Prostate gland (tissue), 2 donors: Measurements from ENCODE around the gene PSD4. TPM values are rescaled to one million over a fixed set of nuclear protein-coding genes. Genes with fewer than 3 reads are reported as not detected.

Source experiments
- DNase-seq: peaks from one replicate; pipeline ENCODE4 v3.0.0-alpha.2; 2019; ENCODE audit warnings: low spot score
- H3K27ac ChIP-seq, 2 donors: fragments of 200-600 bp; sonication (generic); 2 replicates each; pipeline ENCODE4 v1.5.1; 2017 to 2019
- H3K27me3 ChIP-seq: fragments of 200-600 bp; sonication (generic); replicated peaks from 2 replicates; pipeline ENCODE4 v1.5.1; 2019; ENCODE audit not compliant: insufficient read depth
- H3K36me3 ChIP-seq, 2 donors: fragments of 200-600 bp; sonication (generic); 1 replicate in 1 of 2; 2 replicates in 1 of 2; pipeline versions ENCODE4 v1.5.1 to v1.8.1; 2017 to 2019
- H3K4me1 ChIP-seq: fragments of 200-600 bp; sonication (generic); replicated peaks from 2 replicates; pipeline ENCODE4 v1.5.1; 2019
- H3K4me3 ChIP-seq, 2 donors: fragments of 200-600 bp; sonication (generic); 2 replicates each; pipeline ENCODE4 v1.5.1; 2017 to 2019
- H3K9me3 ChIP-seq: fragments of 200-600 bp; sonication (generic); 2 replicates; pipeline ENCODE4 v1.5.1; 2017
- CTCF ChIP-seq, 4 experiments: fragments of 200-600 bp in 2 of 4; fragments of 450-650 bp in 2 of 4; sonication (generic) in 2 of 4; IDR thresholded peaks; 1 replicate in 3 of 4; 2 replicates in 1 of 4; pipeline ENCODE4 v1.5.1; 2016 to 2019; ENCODE audit warnings: antibody characterized with exemption in 4 of 4, mild to moderate bottlenecking in 2 of 4, moderate library complexity in 2 of 4
- POLR2A ChIP-seq: fragments of 450-650 bp; IDR thresholded peaks from one replicate; pipeline ENCODE4 v1.6.1; 2016; ENCODE audit warnings: antibody characterized with exemption, mild to moderate bottlenecking
- POLR2AphosphoS5 ChIP-seq: sonication (generic); formaldehyde crosslinking; IDR thresholded peaks from one replicate; pipeline ENCODE4 v1.6.1; 2017; ENCODE audit warnings: antibody characterized with exemption
- WGBS: methylation state at CpG from one replicate; pipeline ENCODE4 v1.1.5; 2018; 5-methylcytosine and 5-hydroxymethylcytosine counted together
- intact Hi-C: fragments of 100-400 bp; cut with DNase I; formaldehyde crosslinking; loops from one replicate; pipeline ENCODE4 v1.14.2; 2022
- total RNA-seq, 2 donors: library from RNA; depleted of rRNA; stranded (reverse); fragments of >200 nt; gene quantifications; one replicate each; pipeline ENCODE4 v1.1.0, GENCODE V29; 2016

PSD4 gene
- total RNA-seq, 2 donors from 2014 or later: 139 to 221 TPM

- Histone ChIP-seq H3K4me3 (no peak overlapping the region), H3K27me3 (no peaks in the 10 kb centered on the region), H3K9me3 (no peaks in the 10 kb centered on the region), H3K4me1 (no peaks in the 10 kb centered on the region), H3K36me3 (no peaks in the 10 kb centered on the region), H3K27ac (no peak overlapping the region)
- TF ChIP-seq CTCF (IDR thresholded peaks at IDR 0.05) (no peak), POLR2A (no peak), POLR2AphosphoS5 (no peak)
- 94% methylated on average over 16 of the region's 16 CpGs for WGBS
- no peak for DNase-seq
- intact Hi-C loops: no loop called here
These were observed 840 bp upstream of the PSD4 start for GRCh38 chr2:113172721-113173541.

- Histone ChIP-seq H3K9me3 (no peaks in the 10 kb centered on the region), H3K27me3 (no peaks in the 10 kb centered on the region), H3K27ac (no peak overlapping the region), H3K4me1 (no peaks in the 10 kb centered on the region), H3K36me3 (no peaks in the 10 kb centered on the region), H3K4me3 (no peak overlapping the region)
- whole genome bisulfite sequencing: 70% methylated on average over 3 of the region's 3 CpGs
- TF ChIP-seq CTCF (IDR thresholded peaks at IDR 0.05) (no peak), POLR2AphosphoS5 (no peak), POLR2A (no peak)
- intact Hi-C loops: no loop called here
- DNase-seq: no peak
These were observed 592 bp downstream of the PSD4 start for GRCh38 chr2:113174376-113174750.

- no peaks in the 10 kb centered on the region for H3K9me3 ChIP-seq
- DNase-seq: no peak
- no peak overlapping the region for H3K4me3 ChIP-seq
- TF ChIP-seq POLR2A: no peak
- TF ChIP-seq POLR2AphosphoS5: no peak
- no peak for TF ChIP-seq CTCF (IDR thresholded peaks at IDR 0.05)
- intact Hi-C loops: no loop called here
- WGBS: 76% methylated on average over 8 of the region's 8 CpGs
- H3K27ac ChIP-seq: no peak overlapping the region
- no peaks in the 10 kb centered on the region for H3K36me3 ChIP-seq
- no peaks in the 10 kb centered on the region for H3K27me3 ChIP-seq
- H3K4me1 ChIP-seq: no peaks in the 10 kb centered on the region
These were observed 1.4 kb downstream of the PSD4 start for GRCh38 chr2:113175042-113175628.

- WGBS: 71% methylated on average over 11 of the region's 11 CpGs
- no peak overlapping the region for H3K27ac ChIP-seq
- H3K4me1 ChIP-seq: no peaks in the 10 kb centered on the region
- TF ChIP-seq POLR2AphosphoS5: no peak
- no peak for TF ChIP-seq CTCF (IDR thresholded peaks at IDR 0.05)
- TF ChIP-seq POLR2A: no peak
- no peak for DNase-seq
- H3K36me3 ChIP-seq: no peaks in the 10 kb centered on the region
- intact Hi-C loops: no loop called here
- no peaks in the 10 kb centered on the region for H3K27me3 ChIP-seq
- no peak overlapping the region for H3K4me3 ChIP-seq
- H3K9me3 ChIP-seq: no peaks in the 10 kb centered on the region
These were observed 2.2 kb downstream of the PSD4 start for GRCh38 chr2:113175736-113176695.
